ENCODE measurements around the gene OR5D18.

DNA sequence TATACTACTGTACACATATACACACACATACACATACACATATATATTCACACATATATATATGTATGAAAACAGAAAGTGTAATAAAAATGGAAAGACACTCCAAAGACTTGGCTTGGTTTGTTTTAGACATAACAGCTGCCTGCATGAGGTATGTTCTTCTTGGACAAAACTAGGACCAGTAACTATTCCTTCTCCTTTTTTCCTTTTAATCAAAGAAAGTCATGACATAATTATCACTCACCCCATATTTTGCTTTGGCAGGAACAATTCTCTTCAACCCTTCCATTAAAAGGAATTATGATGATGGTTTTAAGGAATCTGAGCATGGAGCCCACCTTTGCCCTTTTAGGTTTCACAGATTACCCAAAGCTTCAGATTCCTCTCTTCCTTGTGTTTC lies 24.2 kb upstream of the OR5D18 start, which contains the start of gene OR5D14:
- TF ChIP-seq POLR2AphosphoS5 (IDR thresholded peaks at IDR 0.05) (no peak), CTCF (IDR thresholded peaks at IDR 0.05) (no peak)

Measured in breast epithelium (tissue), 3 donors.